ENCODE data around the gene PDE3A. TPM values are rescaled to one million over a fixed set of nuclear protein-coding genes. Genes with fewer than 3 reads are reported as not detected.
A peak's percentile ranks its signal among the peaks of the same experiment; 100 is the strongest.

The PDE3A gene
- total RNA-seq, 1 experiment from 2014 or later, result 2.8 TPM

GRCh38 chr12:20627001-20627588 lies 258.8 kb downstream of the PDE3A start:
- peak overlapping the region; percentile 38 for H3K27ac Mint-ChIP-seq
- ATAC-seq, result no peak; the same call in 1 of the 2 replicates

GRCh38 chr12:20628226-20628787 lies 260.0 kb downstream of the PDE3A start:
- no peaks in the 10 kb centered on the region for H3K9me3 Mint-ChIP-seq
- CTCF ChIA-PET, result interaction anchor here (1.8 kb wide), 1 partner anchor 79 kb away, joined by 5 read pairs; no protein-coding TSS in a partner anchor
- H3K4me1 Mint-ChIP-seq, result peaks cover 32% of the 10 kb centered on the region
- H3K27me3 Mint-ChIP-seq (ENCODE audit: low read depth), result no peaks in the 10 kb centered on the region
- no peaks in the 10 kb centered on the region for H3K36me3 Mint-ChIP-seq
- peak overlapping the region; percentile 39 for H3K27ac Mint-ChIP-seq
- ATAC-seq (peak; percentile 54), DNase-seq (ENCODE audit: low spot score) (no peak)
- H3K4me3 Mint-ChIP-seq, result no peak overlapping the region
- POLR2A ChIA-PET, result no interaction called here
- TF ChIP-seq ZBTB43 (CRISPR knock-in tag; IDR thresholded peaks at IDR 0.05) (no peak), RELA (CRISPR knock-in tag; IDR thresholded peaks at IDR 0.05; ENCODE audit: borderline replicate concordance) (no peak), SMAD4 (CRISPR knock-in tag; IDR thresholded peaks at IDR 0.05) (no peak), HMGXB4 (CRISPR knock-in tag; IDR thresholded peaks at IDR 0.05) (no peak), ZNF232 (CRISPR knock-in tag; IDR thresholded peaks at IDR 0.05) (no peak), FOXP1 (CRISPR knock-in tag; IDR thresholded peaks at IDR 0.05; ENCODE audit: borderline replicate concordance) (no peak), TEAD1 (CRISPR knock-in tag; IDR thresholded peaks at IDR 0.05) (no peak), AFF4 (CRISPR knock-in tag; IDR thresholded peaks at IDR 0.05; ENCODE audit: borderline replicate concordance) (no peak), FOXP4 (CRISPR knock-in tag; IDR thresholded peaks at IDR 0.05) (no peak), GABPB1 (CRISPR knock-in tag; IDR thresholded peaks at IDR 0.05) (no peak), ZNF317 (CRISPR knock-in tag; IDR thresholded peaks at IDR 0.05; ENCODE audit: borderline replicate concordance, low read depth) (no peak), MAX (CRISPR knock-in tag; IDR thresholded peaks at IDR 0.05) (no peak), IRF1 (CRISPR knock-in tag; IDR thresholded peaks at IDR 0.05) (no peak)

More at GRCh38 chr12:20627001-20627588, 258.8 kb downstream of the PDE3A start:
- H3K9me3 Mint-ChIP-seq, result no peaks in the 10 kb centered on the region
- no peaks in the 10 kb centered on the region for H3K27me3 Mint-ChIP-seq (ENCODE audit: low read depth)
- H3K36me3 Mint-ChIP-seq, result no peaks in the 10 kb centered on the region
- no peak for DNase-seq (ENCODE audit: low spot score)
- no peak overlapping the region for H3K4me3 Mint-ChIP-seq
- TF ChIP-seq MYBL2 (CRISPR knock-in tag; IDR thresholded peaks at IDR 0.05), result no peak
- TF ChIP-seq ZNF396 (CRISPR knock-in tag; IDR thresholded peaks at IDR 0.05; ENCODE audit: borderline replicate concordance), result no peak
- TF ChIP-seq ATF6 (CRISPR knock-in tag; IDR thresholded peaks at IDR 0.05), result no peak
- TF ChIP-seq ATF3 (CRISPR knock-in tag; conservative IDR thresholded peaks at IDR 0.05), result no peak
- ChIA-PET POLR2A (no interaction called here), CTCF (interaction anchor here (0.7 to 1.8 kb wide), 2 partner anchors 78 to 171 kb away, joined by 3 to 5 read pairs; no protein-coding TSS in a partner anchor)
- peaks cover 32% of the 10 kb centered on the region for H3K4me1 Mint-ChIP-seq
